Mesenteric fat pad (tissue), 1 donor: ENCODE measurements around the gene CTF1. TPM values are rescaled to one million over a fixed set of nuclear protein-coding genes. Genes with fewer than 3 reads are reported as not detected.

Experiments
- DNase-seq: peaks from one replicate; pipeline ENCODE4 v3.0.0-alpha.2; 2020; ENCODE audit warnings: low spot score
- microRNA-seq: library from miRNA; unstranded; fragments of <30 nt; microRNA quantifications from one replicate; pipeline ENCODE4 v1.2.0, GENCODE V29; 2020; ENCODE audit warnings: borderline number of aligned reads
- total RNA-seq: library from RNA; stranded (reverse); fragmentation: NEBNext Ultra II Directional; extraction: Animal tissue kit (Norgen Biotek cat#: 25700); gene quantifications from one replicate; pipeline ENCODE4 v1.2.1, GENCODE V29; 2021
- donor health status: DM: yes; HTN: yes; CAD: no.

The CTF1 gene
- total RNA-seq, 1 donor from 2014 or later, result 4.9 TPM

- DNase-seq, result no peak
Observed at GRCh38 chr16:30953111-30953510, 56.7 kb downstream of the CTF1 start.

Small RNA genes within 50 kb of the gene (microRNA-seq; reads per million reads assigned to microRNA genes)
- not detected for gene MIR4519
- not detected for gene MIR762

Other genes starting within 250 kb of the CTF1 start
- gene PRR14, start 245.7 kb upstream of the CTF1 start, total RNA-seq, result 36.9 TPM
- 46.2 TPM for gene FBRS, start 238.2 kb upstream of the CTF1 start, total RNA-seq
- 59.7 TPM for gene SRCAP, start 197.4 kb upstream of the CTF1 start, total RNA-seq
- gene PHKG2, start 148.2 kb upstream of the CTF1 start, total RNA-seq, result 20.8 TPM
- 2.2 TPM for gene CFAP119, start 134.6 kb upstream of the CTF1 start, total RNA-seq
- 97.5 TPM for gene RNF40, start 134.3 kb upstream of the CTF1 start, total RNA-seq
- 10.4 TPM for gene ZNF629, start 109.4 kb upstream of the CTF1 start, total RNA-seq
- gene BCL7C, start 2.5 kb upstream of the CTF1 start, total RNA-seq, result 21.3 TPM
- 11.4 TPM for gene FBXL19, start 27.0 kb downstream of the CTF1 start, total RNA-seq
- gene ORAI3, start 52.5 kb downstream of the CTF1 start, total RNA-seq, result 17.9 TPM
- 18.5 TPM for gene SETD1A, start 61.1 kb downstream of the CTF1 start, total RNA-seq
- 51.1 TPM for gene HSD3B7, start 88.6 kb downstream of the CTF1 start, total RNA-seq
- gene STX1B, start 114.0 kb downstream of the CTF1 start, total RNA-seq, result 1.5 TPM
- 111 TPM for gene STX4, start 136.9 kb downstream of the CTF1 start, total RNA-seq
- 13.3 TPM for gene ZNF668, start 177.6 kb downstream of the CTF1 start, total RNA-seq
- 11.9 TPM for gene ZNF646, start 177.8 kb downstream of the CTF1 start, total RNA-seq
- gene PRSS53, start 192.3 kb downstream of the CTF1 start, total RNA-seq, result 1.2 TPM
- 59.6 TPM for gene VKORC1, start 198.2 kb downstream of the CTF1 start, total RNA-seq
- gene BCKDK, start 211.8 kb downstream of the CTF1 start, total RNA-seq, result 42.2 TPM
- gene KAT8, start 221.1 kb downstream of the CTF1 start, total RNA-seq, result 49.5 TPM
- gene PRSS8, start 239.1 kb downstream of the CTF1 start, total RNA-seq, result 0.51 TPM